ENCODE results near the gene PLXNA2. TPM values are rescaled to one million over a fixed set of nuclear protein-coding genes. Genes with fewer than 3 reads are reported as not detected.
A peak's percentile ranks its signal among the peaks of the same experiment; 100 is the strongest.

The PLXNA2 gene
- total and polyA plus RNA-seq, 9 donors, result 17.8 to 43.3 (median 35.1) TPM

GRCh38 chr1:208268541-208269337, 24.6 kb upstream of the PLXNA2 start:
- H3K4me1 ChIP-seq (ENCODE audit: control insufficient read depth, insufficient read depth, low read length), result peaks cover 23% of the 10 kb centered on the region
- H3K4me3 ChIP-seq (ENCODE audit: low read length), result no peak overlapping the region
- no peaks in the 10 kb centered on the region for H3K36me3 ChIP-seq (ENCODE audit: control insufficient read depth, insufficient read depth, low read length)
- 56% methylated on average over 6 of the region's 9 CpGs for WGBS (ENCODE audit: insufficient coverage)
- no peaks in the 10 kb centered on the region for H3K9me3 ChIP-seq (replicated peaks; ENCODE audit: control insufficient read depth, low read depth, low read length)
- no peak for DNase-seq
- H3K27me3 ChIP-seq (ENCODE audit: control insufficient read depth, insufficient read depth, low read length), result peaks cover 13% of the 10 kb centered on the region
- H3K27ac ChIP-seq (ENCODE audit: low read length), result no peak overlapping the region

DNA sequence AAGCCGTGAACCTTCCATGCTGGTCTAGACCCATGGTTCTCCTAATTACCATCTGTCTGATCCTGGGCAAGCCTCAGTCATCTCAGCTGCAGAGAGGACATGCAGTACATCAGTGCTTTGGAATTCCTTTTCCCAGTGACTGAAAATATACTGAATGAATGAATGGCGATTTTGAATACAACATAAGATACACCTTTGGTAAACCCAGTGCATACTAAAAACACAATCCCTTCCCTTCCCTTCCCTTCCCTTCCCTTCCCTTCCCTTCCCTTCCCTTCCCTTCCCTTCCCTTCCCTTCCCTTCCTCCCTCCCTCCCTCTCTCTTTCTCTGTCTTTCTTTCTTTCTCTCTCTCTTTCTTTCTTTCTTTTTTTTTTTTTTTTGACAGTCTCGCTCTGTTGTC, 21.3 kb upstream of the PLXNA2 start:
- Histone ChIP-seq H3K4me3 (ENCODE audit: low read length) (no peak overlapping the region), H3K9me3 (replicated peaks; ENCODE audit: control insufficient read depth, low read depth, low read length) (no peaks in the 10 kb centered on the region), H3K4me1 (ENCODE audit: control insufficient read depth, insufficient read depth, low read length) (peaks cover 16% of the 10 kb centered on the region), H3K27ac (ENCODE audit: low read length) (no peak overlapping the region), H3K27me3 (ENCODE audit: control insufficient read depth, insufficient read depth, low read length) (peaks cover 13% of the 10 kb centered on the region), H3K36me3 (ENCODE audit: control insufficient read depth, insufficient read depth, low read length) (no peaks in the 10 kb centered on the region)
- no peak for DNase-seq
- WGBS (ENCODE audit: insufficient coverage), result 83% methylated on average over 2 of the region's 3 CpGs

DNA sequence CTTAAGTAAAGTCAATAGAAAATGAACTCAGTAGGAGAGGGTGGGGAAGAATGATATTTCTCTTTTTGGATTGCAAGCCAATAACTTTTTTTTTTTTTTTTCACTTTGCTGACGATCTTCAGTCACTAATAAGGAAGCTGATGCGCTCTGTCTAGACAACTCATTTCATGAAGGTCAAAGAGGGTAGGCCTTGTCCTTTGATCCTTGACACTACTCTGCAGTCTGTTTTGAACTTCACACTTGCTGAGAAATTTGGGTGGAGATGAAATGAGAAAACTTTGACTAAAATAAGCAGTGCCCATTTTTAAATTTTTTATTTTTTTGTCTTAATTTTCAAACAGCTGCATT, 20.9 kb upstream of the PLXNA2 start:
- H3K9me3 ChIP-seq (replicated peaks; ENCODE audit: control insufficient read depth, low read depth, low read length), result no peaks in the 10 kb centered on the region
- WGBS (ENCODE audit: insufficient coverage), result 100% methylated on average over 1 of the region's 2 CpGs
- no peak overlapping the region for H3K27ac ChIP-seq (ENCODE audit: low read length)

GRCh38 chr1:208264469-208265121, 20.4 kb upstream of the PLXNA2 start:
- no peaks in the 10 kb centered on the region for H3K9me3 ChIP-seq (replicated peaks; ENCODE audit: control insufficient read depth, low read depth, low read length)
- H3K27me3 ChIP-seq (ENCODE audit: control insufficient read depth, insufficient read depth, low read length), result peaks cover 9% of the 10 kb centered on the region
- H3K27ac ChIP-seq (ENCODE audit: low read length), result no peak overlapping the region
- WGBS (ENCODE audit: insufficient coverage), result no CpG with 5 or more reads among the region's 2 CpGs
- H3K36me3 ChIP-seq (ENCODE audit: control insufficient read depth, insufficient read depth, low read length), result no peaks in the 10 kb centered on the region
- peaks cover 11% of the 10 kb centered on the region for H3K4me1 ChIP-seq (ENCODE audit: control insufficient read depth, insufficient read depth, low read length)
- no peak overlapping the region for H3K4me3 ChIP-seq (ENCODE audit: low read length)
- DNase-seq, result peak; percentile 68

More for the DNA sequence above, 20.9 kb upstream of the PLXNA2 start:
- Histone ChIP-seq H3K4me3 (ENCODE audit: low read length) (no peak overlapping the region), H3K27me3 (ENCODE audit: control insufficient read depth, insufficient read depth, low read length) (peaks cover 11% of the 10 kb centered on the region), H3K36me3 (ENCODE audit: control insufficient read depth, insufficient read depth, low read length) (no peaks in the 10 kb centered on the region), H3K4me1 (ENCODE audit: control insufficient read depth, insufficient read depth, low read length) (peaks cover 14% of the 10 kb centered on the region)
- DNase-seq, result no peak

DNA sequence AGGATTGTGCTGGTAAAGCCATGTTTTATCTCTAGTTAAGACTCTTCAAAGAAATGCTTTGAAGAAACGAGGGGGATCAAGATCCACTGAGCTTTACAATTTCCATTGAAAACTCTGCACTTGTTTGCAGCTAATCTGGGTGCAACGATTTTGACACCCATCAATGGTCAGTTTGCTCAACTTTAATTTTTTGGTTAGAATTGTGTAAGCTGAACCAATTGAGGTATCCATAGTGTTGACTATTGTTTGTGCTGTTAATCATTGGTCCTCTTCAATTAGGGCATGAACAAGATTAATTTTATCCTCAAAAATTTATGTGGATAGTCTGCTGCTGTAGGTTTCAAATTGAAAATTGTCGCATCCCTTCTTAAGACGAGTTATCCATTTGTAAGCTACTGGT, 17.7 kb upstream of the PLXNA2 start:
- H3K9me3 ChIP-seq (replicated peaks; ENCODE audit: control insufficient read depth, low read depth, low read length), result no peaks in the 10 kb centered on the region
- H3K4me3 ChIP-seq (ENCODE audit: low read length), result no peak overlapping the region
- H3K36me3 ChIP-seq (ENCODE audit: control insufficient read depth, insufficient read depth, low read length), result no peaks in the 10 kb centered on the region
- H3K4me1 ChIP-seq (ENCODE audit: control insufficient read depth, insufficient read depth, low read length), result no peaks in the 10 kb centered on the region
- peaks cover 6% of the 10 kb centered on the region for H3K27me3 ChIP-seq (ENCODE audit: control insufficient read depth, insufficient read depth, low read length)
- no peak for DNase-seq
- H3K27ac ChIP-seq (ENCODE audit: low read length), result no peak overlapping the region
- no CpG with 5 or more reads among the region's 4 CpGs for WGBS (ENCODE audit: insufficient coverage)

GRCh38 chr1:208258277-208258676, 14.1 kb upstream of the PLXNA2 start:
- no peak for DNase-seq
- Histone ChIP-seq H3K36me3 (ENCODE audit: control insufficient read depth, insufficient read depth, low read length) (no peaks in the 10 kb centered on the region), H3K27me3 (ENCODE audit: control insufficient read depth, insufficient read depth, low read length) (peaks cover 4% of the 10 kb centered on the region), H3K4me1 (ENCODE audit: control insufficient read depth, insufficient read depth, low read length) (no peaks in the 10 kb centered on the region), H3K27ac (ENCODE audit: low read length) (no peak overlapping the region), H3K4me3 (ENCODE audit: low read length) (no peak overlapping the region), H3K9me3 (replicated peaks; ENCODE audit: control insufficient read depth, low read depth, low read length) (no peaks in the 10 kb centered on the region)
- 83% methylated on average over 1 of the region's 3 CpGs for WGBS (ENCODE audit: insufficient coverage)

DNA sequence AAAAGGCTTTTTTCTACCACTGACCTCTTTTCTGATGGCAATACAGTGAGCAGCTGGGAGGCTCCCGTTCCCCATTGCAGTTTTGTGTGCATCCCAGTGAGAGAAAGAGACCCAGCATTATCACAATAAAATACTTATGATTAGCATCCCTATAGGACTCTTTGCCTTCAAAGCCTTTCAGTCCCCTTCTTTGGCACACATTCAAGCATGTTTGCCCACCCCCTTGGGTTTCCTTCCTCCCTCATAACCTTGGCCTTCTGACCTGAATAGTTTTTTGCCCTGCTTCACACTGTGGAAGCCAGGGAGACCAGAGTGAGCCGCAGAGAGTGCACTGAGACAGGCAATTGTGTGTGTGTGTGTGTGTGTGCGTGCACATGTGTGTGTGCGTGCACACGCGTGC, 13.2 kb upstream of the PLXNA2 start:
- H3K36me3 ChIP-seq (ENCODE audit: control insufficient read depth, insufficient read depth, low read length), result no peaks in the 10 kb centered on the region
- H3K27me3 ChIP-seq (ENCODE audit: control insufficient read depth, insufficient read depth, low read length), result peaks cover 4% of the 10 kb centered on the region
- H3K9me3 ChIP-seq (replicated peaks; ENCODE audit: control insufficient read depth, low read depth, low read length), result no peaks in the 10 kb centered on the region
- no peak for DNase-seq
- H3K27ac ChIP-seq (ENCODE audit: low read length), result no peak overlapping the region
- 20% methylated on average over 2 of the region's 6 CpGs for whole genome bisulfite sequencing (ENCODE audit: insufficient coverage)
- no peak overlapping the region for H3K4me3 ChIP-seq (ENCODE audit: low read length)
- peaks cover 3% of the 10 kb centered on the region for H3K4me1 ChIP-seq (ENCODE audit: control insufficient read depth, insufficient read depth, low read length)

DNA sequence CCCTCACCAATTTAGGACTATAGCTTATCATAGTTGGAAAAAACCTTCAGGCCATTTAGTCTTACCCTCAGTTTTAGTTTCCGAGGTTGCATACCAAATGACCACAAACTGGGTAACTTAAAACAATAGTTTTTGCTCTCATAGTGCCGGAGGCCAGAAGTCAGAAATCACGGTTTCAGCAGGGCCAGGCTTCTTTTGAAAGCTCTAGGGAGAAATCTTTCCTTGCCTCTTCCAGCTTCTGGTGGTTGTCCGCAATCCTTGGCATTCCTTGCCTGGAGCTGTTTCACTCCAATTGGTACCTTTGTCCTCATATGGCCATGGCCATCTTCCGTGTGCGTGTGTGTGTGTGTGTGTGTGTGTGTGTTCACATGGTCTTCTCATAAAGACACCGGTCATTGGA, 12.4 kb upstream of the PLXNA2 start:
- no peak for DNase-seq
- no peak overlapping the region for H3K4me3 ChIP-seq (ENCODE audit: low read length)
- no peak overlapping the region for H3K27ac ChIP-seq (ENCODE audit: low read length)
- 81% methylated on average over 3 of the region's 7 CpGs for WGBS (ENCODE audit: insufficient coverage)
- no peaks in the 10 kb centered on the region for H3K9me3 ChIP-seq (replicated peaks; ENCODE audit: control insufficient read depth, low read depth, low read length)
- H3K4me1 ChIP-seq (ENCODE audit: control insufficient read depth, insufficient read depth, low read length), result peaks cover 10% of the 10 kb centered on the region
- peaks cover 6% of the 10 kb centered on the region for H3K27me3 ChIP-seq (ENCODE audit: control insufficient read depth, insufficient read depth, low read length)
- H3K36me3 ChIP-seq (ENCODE audit: control insufficient read depth, insufficient read depth, low read length), result no peaks in the 10 kb centered on the region

GRCh38 chr1:208256091-208256490, 11.9 kb upstream of the PLXNA2 start:
- Histone ChIP-seq H3K27ac (ENCODE audit: low read length) (no peak overlapping the region), H3K4me3 (ENCODE audit: low read length) (no peak overlapping the region), H3K4me1 (ENCODE audit: control insufficient read depth, insufficient read depth, low read length) (peaks cover 10% of the 10 kb centered on the region), H3K36me3 (ENCODE audit: control insufficient read depth, insufficient read depth, low read length) (no peaks in the 10 kb centered on the region), H3K27me3 (ENCODE audit: control insufficient read depth, insufficient read depth, low read length) (peaks cover 6% of the 10 kb centered on the region), H3K9me3 (replicated peaks; ENCODE audit: control insufficient read depth, low read depth, low read length) (no peaks in the 10 kb centered on the region)
- no peak for DNase-seq
- no CpG with 5 or more reads among the region's 1 CpG for WGBS (ENCODE audit: insufficient coverage)

DNA sequence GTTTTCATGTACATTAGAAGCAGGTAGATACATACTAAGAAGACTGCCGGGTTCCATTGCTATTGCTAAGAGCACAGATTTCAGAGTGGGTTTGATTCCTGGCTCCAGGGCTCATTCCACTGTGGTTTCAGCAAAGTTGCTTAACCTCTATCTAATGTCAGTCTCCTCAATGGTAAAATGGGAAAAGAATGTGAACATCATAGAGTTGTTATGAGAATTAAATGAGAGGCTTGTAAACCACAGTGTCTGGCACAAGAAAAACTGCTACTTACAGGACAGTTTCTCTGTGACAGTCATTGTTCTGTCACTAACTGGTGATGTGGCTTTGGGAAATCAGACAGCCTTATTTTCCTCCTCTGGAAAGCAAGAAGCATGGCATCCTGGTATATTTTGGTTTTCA, 10.7 kb upstream of the PLXNA2 start:
- WGBS (ENCODE audit: insufficient coverage), result 83% methylated on average over 1 of the region's 1 CpG
- peaks cover 10% of the 10 kb centered on the region for H3K4me1 ChIP-seq (ENCODE audit: control insufficient read depth, insufficient read depth, low read length)
- no peak overlapping the region for H3K4me3 ChIP-seq (ENCODE audit: low read length)
- no peaks in the 10 kb centered on the region for H3K36me3 ChIP-seq (ENCODE audit: control insufficient read depth, insufficient read depth, low read length)
- no peak for DNase-seq
- no peak overlapping the region for H3K27ac ChIP-seq (ENCODE audit: low read length)
- H3K27me3 ChIP-seq (ENCODE audit: control insufficient read depth, insufficient read depth, low read length), result peaks cover 6% of the 10 kb centered on the region
- H3K9me3 ChIP-seq (replicated peaks; ENCODE audit: control insufficient read depth, low read depth, low read length), result no peaks in the 10 kb centered on the region

All from muscle of leg (tissue), 11 donors.